Keratinocyte (primary cell): Measurements from ENCODE around the gene FBXL22. TPM values are rescaled to one million over a fixed set of nuclear protein-coding genes. Genes with fewer than 3 reads are reported as not detected.

ENCODE experiments used
- DNase-seq: peaks from one replicate; pipeline ENCODE4 v3.0.0-alpha.2; 2011; ENCODE audit warnings: low read depth, missing footprints, low spot score
- FAIRE-seq: peaks from 2 replicates; lab custom pipeline; 2011; peaks lifted over from hg19 to GRCh38; lab: Jason Lieb, UNC
- H2AFZ ChIP-seq: 2 replicates; pipeline ENCODE4 v1.6.0; 2012; ENCODE audit warnings: low read length, control low read depth, inconsistent platforms; ENCODE audit not compliant: control insufficient read depth
- H3K27ac ChIP-seq: 2 replicates; pipeline ENCODE4 v1.5.1; 2011; ENCODE audit warnings: low read length; ENCODE audit not compliant: control insufficient read depth, insufficient read depth
- H3K27me3 ChIP-seq: 3 replicates; pipeline ENCODE4 v1.6.0; 2011; ENCODE audit warnings: low read length; ENCODE audit not compliant: control insufficient read depth, insufficient read depth; ENCODE audit errors: extremely low read depth
- H3K36me3 ChIP-seq, 2 experiments: 2 replicates in 1 of 2; 3 replicates in 1 of 2; pipeline ENCODE4 v1.5.1; 2011; ENCODE audit warnings: low read length in 2 of 2, mild to moderate bottlenecking in 1 of 2; ENCODE audit not compliant: control insufficient read depth in 2 of 2, insufficient read depth in 2 of 2; ENCODE audit errors: extremely low read depth in 1 of 2
- H3K4me1 ChIP-seq: 3 replicates; pipeline ENCODE4 v1.5.1; 2011; ENCODE audit warnings: low read length; ENCODE audit not compliant: control insufficient read depth, insufficient read depth; ENCODE audit errors: extremely low read depth
- H3K4me2 ChIP-seq: 3 replicates; pipeline ENCODE4 v1.6.0; 2011; ENCODE audit warnings: low read depth, low read length; ENCODE audit not compliant: control insufficient read depth, insufficient read depth; ENCODE audit errors: extremely low read depth
- H3K4me3 ChIP-seq, 3 experiments: fragments of 200-600 bp in 1 of 3; sonication (generic) in 1 of 3; 2 replicates in 2 of 3; 3 replicates in 1 of 3; pipeline ENCODE4 v1.5.1; 2011 to 2016; ENCODE audit warnings: low read length in 3 of 3, mild to moderate bottlenecking in 3 of 3, control low read depth in 2 of 3, inconsistent platforms in 1 of 3, low read depth in 1 of 3, mixed read lengths in 1 of 3, mixed run types in 1 of 3, moderate library complexity in 1 of 3; ENCODE audit not compliant: control insufficient read depth in 2 of 3, insufficient read depth in 2 of 3; ENCODE audit errors: extremely low read depth in 1 of 3
- H3K79me2 ChIP-seq: 2 replicates; pipeline ENCODE4 v1.6.0; 2012; ENCODE audit warnings: low read length; ENCODE audit not compliant: control insufficient read depth, insufficient read depth
- H3K9ac ChIP-seq: 3 replicates; pipeline ENCODE4 v1.6.0; 2011; ENCODE audit warnings: low read length; ENCODE audit not compliant: control insufficient read depth, insufficient read depth; ENCODE audit errors: extremely low read depth
- H3K9me1 ChIP-seq: 3 replicates; pipeline ENCODE4 v1.6.0; 2011; ENCODE audit warnings: low read length; ENCODE audit not compliant: control insufficient read depth, insufficient read depth; ENCODE audit errors: extremely low read depth
- H3K9me3 ChIP-seq: 2 replicates; pipeline ENCODE4 v1.5.1; 2012; ENCODE audit warnings: low read depth, low read length; ENCODE audit not compliant: control insufficient read depth
- H4K20me1 ChIP-seq: 3 replicates; pipeline ENCODE4 v1.6.0; 2011; ENCODE audit warnings: low read length; ENCODE audit not compliant: control insufficient read depth, insufficient read depth; ENCODE audit errors: extremely low read depth
- EZH2 ChIP-seq: IDR thresholded peaks from one replicate; pipeline ENCODE4 v1.6.1; 2012; ENCODE audit warnings: inconsistent platforms, mild to moderate bottlenecking, low read length, moderate library complexity
- dilution Hi-C: fragments of 300-500 bp; cut with MboI; formaldehyde crosslinking; loops from one replicate; pipeline ENCODE4 v1.7.0; 2020; ENCODE audit warnings: low sequenced_read_pairs; ENCODE audit not compliant: extremely low pct_ligation_motif_present
- polyA plus RNA-seq, 5 experiments: library from polyadenylated mRNA; depleted of rRNA in 3 of 5; stranded (reverse) in 3 of 5; stranded (forward) in 1 of 5; unstranded in 1 of 5; fragments of >200 nt; gene quantifications; 1 replicate in 1 of 5; 2 replicates in 3 of 5; 3 replicates in 1 of 5; pipeline versions ENCODE4 v1.2.1 to v1.2.3, GENCODE V29; 2011 to 2012; ENCODE audit warnings: missing spikeins in 2 of 5, low read depth in 1 of 5, low replicate concordance in 1 of 5
- TF ChIP-seq, protein P1 (sequence below), 3 experiments: IDR thresholded peaks in 1 of 3; conservative IDR thresholded peaks in 1 of 3; optimal IDR thresholded peaks in 1 of 3; 2 replicates in 2 of 3; 3 replicates in 1 of 3; pipeline versions ENCODE3 to v1.5.1; 2011; ENCODE audit warnings: low read length in 3 of 3, mild to moderate bottlenecking in 3 of 3, moderate library complexity in 2 of 3, control low read depth in 1 of 3, inconsistent platforms in 1 of 3; ENCODE audit not compliant: insufficient read depth in 2 of 3; ENCODE audit errors: extremely low read depth in 1 of 3

FBXL22 gene
- polyA plus RNA-seq, 1 donor (not counting 4 experiments of a cell fraction or from before 2014, with no cell fraction given): 0.04 TPM

DNA sequence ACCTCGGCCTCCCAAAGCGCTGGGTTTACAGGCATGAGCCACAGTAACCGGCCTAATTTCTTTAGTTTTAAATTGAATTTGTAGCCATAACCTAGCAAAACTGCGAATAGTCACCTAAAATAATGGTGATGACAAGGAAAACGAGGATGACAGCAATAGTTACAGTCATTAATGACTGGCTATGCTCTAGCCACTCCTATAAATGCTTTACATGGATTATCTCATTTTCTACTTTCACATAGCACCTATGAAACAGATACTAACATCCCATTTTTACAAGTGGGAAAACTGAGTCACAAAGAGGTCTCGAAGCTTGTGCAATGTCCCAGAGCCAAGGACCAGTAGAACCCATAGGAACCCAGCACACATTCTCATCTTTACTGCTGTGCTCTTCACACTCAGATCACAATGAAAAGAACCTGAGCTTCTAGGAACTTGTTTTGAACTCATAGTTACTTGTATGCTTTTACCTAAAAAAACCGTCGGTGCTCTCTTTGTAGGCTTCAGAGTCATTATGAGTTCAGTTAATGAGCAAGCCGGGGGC is 39.4 kb downstream of the FBXL22 start:
- no peaks in the 10 kb centered on the region for H4K20me1 ChIP-seq
- no peak overlapping the region for H3K9ac ChIP-seq
- H3K4me1 ChIP-seq: no peaks in the 10 kb centered on the region
- dilution Hi-C loops: no loop called here
- no peak for DNase-seq
- H3K9me3 ChIP-seq: no peaks in the 10 kb centered on the region
- FAIRE-seq: no peak
- H3K4me3 ChIP-seq: no peak overlapping the region
- H2AFZ ChIP-seq: no peak overlapping the region
- no peaks in the 10 kb centered on the region for H3K79me2 ChIP-seq
- no peak for TF ChIP-seq EZH2
- TF ChIP-seq, protein P1, sequence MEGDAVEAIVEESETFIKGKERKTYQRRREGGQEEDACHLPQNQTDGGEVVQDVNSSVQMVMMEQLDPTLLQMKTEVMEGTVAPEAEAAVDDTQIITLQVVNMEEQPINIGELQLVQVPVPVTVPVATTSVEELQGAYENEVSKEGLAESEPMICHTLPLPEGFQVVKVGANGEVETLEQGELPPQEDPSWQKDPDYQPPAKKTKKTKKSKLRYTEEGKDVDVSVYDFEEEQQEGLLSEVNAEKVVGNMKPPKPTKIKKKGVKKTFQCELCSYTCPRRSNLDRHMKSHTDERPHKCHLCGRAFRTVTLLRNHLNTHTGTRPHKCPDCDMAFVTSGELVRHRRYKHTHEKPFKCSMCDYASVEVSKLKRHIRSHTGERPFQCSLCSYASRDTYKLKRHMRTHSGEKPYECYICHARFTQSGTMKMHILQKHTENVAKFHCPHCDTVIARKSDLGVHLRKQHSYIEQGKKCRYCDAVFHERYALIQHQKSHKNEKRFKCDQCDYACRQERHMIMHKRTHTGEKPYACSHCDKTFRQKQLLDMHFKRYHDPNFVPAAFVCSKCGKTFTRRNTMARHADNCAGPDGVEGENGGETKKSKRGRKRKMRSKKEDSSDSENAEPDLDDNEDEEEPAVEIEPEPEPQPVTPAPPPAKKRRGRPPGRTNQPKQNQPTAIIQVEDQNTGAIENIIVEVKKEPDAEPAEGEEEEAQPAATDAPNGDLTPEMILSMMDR (optimal IDR thresholded peaks at IDR 0.05 in 1 of 3, IDR thresholded peaks at IDR 0.05 in 1 of 3, conservative IDR thresholded peaks at IDR 0.05 in 1 of 3; ENCODE audit: extremely low read depth in 1 of 3, insufficient read depth in 2 of 3, low read length in 3 of 3): no peak
- H3K27me3 ChIP-seq: no peaks in the 10 kb centered on the region
- H3K27ac ChIP-seq: no peak overlapping the region
- peaks cover 11 to 24% of the 10 kb centered on the region in 2 experiments for H3K36me3 ChIP-seq
- no peaks in the 10 kb centered on the region for H3K9me1 ChIP-seq
- no peak overlapping the region for H3K4me2 ChIP-seq

DNA sequence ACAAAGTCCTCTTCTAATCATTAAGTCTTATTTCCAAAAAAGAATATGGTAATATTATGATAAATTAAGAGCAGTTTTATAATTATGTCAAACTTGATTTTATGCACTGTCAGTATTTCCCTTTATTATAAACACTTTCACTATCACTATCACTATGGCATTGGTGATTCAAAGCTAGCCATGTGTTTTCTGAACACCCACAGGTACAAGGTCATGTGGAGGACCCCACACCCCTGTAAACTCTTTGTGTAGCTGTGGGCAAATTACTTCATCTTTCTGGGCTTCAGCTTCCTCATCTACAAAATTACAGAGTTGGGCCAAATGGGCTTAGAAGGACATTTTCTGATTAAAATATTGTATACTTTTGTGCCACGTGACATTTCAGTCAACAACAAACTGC is 41.7 kb downstream of the FBXL22 start:
- H3K4me1 ChIP-seq: no peaks in the 10 kb centered on the region
- H3K9me3 ChIP-seq: no peaks in the 10 kb centered on the region
- no peak overlapping the region for H3K27ac ChIP-seq
- dilution Hi-C loops: no loop called here
- H2AFZ ChIP-seq: no peak overlapping the region
- no peak for TF ChIP-seq EZH2
- TF ChIP-seq, protein P1 (optimal IDR thresholded peaks at IDR 0.05 in 1 of 3, IDR thresholded peaks at IDR 0.05 in 1 of 3, conservative IDR thresholded peaks at IDR 0.05 in 1 of 3; ENCODE audit: extremely low read depth in 1 of 3, insufficient read depth in 2 of 3, low read length in 3 of 3): no peak
- no peak overlapping the region for H3K9ac ChIP-seq
- H3K4me2 ChIP-seq: no peak overlapping the region
- no peaks in the 10 kb centered on the region for H4K20me1 ChIP-seq
- peaks cover 4 to 12% of the 10 kb centered on the region in 2 experiments for H3K36me3 ChIP-seq
- no peak overlapping the region for H3K4me3 ChIP-seq
- no peaks in the 10 kb centered on the region for H3K9me1 ChIP-seq
- no peaks in the 10 kb centered on the region for H3K27me3 ChIP-seq
- FAIRE-seq (no peak), DNase-seq (no peak)
- no peaks in the 10 kb centered on the region for H3K79me2 ChIP-seq
